Mesendoderm (in vitro differentiated cells): ENCODE results near the gene SLC19A2.

ENCODE experiments used
- DNase-seq: peaks from one replicate; pipeline ENCODE4 v3.0.0; 2013
- H2AK5ac ChIP-seq: 2 replicates; pipeline ENCODE4 v1.6.1; 2013; ENCODE audit warnings: low read length, inconsistent platforms
- H2BK120ac ChIP-seq: 2 replicates; pipeline ENCODE4 v1.6.1; 2013; ENCODE audit warnings: low read depth, mild to moderate bottlenecking, low read length, moderate library complexity, mixed read lengths
- H2BK15ac ChIP-seq: replicated peaks from 2 replicates; pipeline ENCODE4 v1.6.1; 2013; ENCODE audit warnings: low read depth, mild to moderate bottlenecking, moderate library complexity
- H2BK5ac ChIP-seq: 2 replicates; pipeline ENCODE4 v1.6.1; 2013; ENCODE audit warnings: low read length, inconsistent platforms
- H3K18ac ChIP-seq: 2 replicates; pipeline ENCODE4 v1.6.1; 2013; ENCODE audit warnings: mild to moderate bottlenecking, low read length, mixed read lengths
- H3K23ac ChIP-seq: one replicate; pipeline ENCODE4 v1.6.1; 2013; ENCODE audit warnings: low read length
- H3K27ac ChIP-seq: 2 replicates; pipeline ENCODE4 v1.5.1; 2013; ENCODE audit warnings: low read depth, mild to moderate bottlenecking, inconsistent platforms, low read length, moderate library complexity
- H3K27me3 ChIP-seq: 2 replicates; pipeline ENCODE4 v1.6.1; 2013; ENCODE audit warnings: low read length, control low read depth, mild to moderate bottlenecking, inconsistent platforms; ENCODE audit not compliant: insufficient read depth, poor library complexity
- H3K36me3 ChIP-seq: 2 replicates; pipeline ENCODE4 v1.6.1; 2013; ENCODE audit warnings: low read length, inconsistent platforms; ENCODE audit not compliant: control insufficient read depth, insufficient read depth
- H3K4ac ChIP-seq: one replicate; pipeline ENCODE4 v1.6.1; 2013; ENCODE audit warnings: low read depth, mild to moderate bottlenecking, low read length, moderate library complexity
- H3K4me1 ChIP-seq: 2 replicates; pipeline ENCODE4 v1.6.1; 2013; ENCODE audit warnings: low read depth, low read length, inconsistent platforms; ENCODE audit not compliant: control insufficient read depth
- H3K4me2 ChIP-seq: 2 replicates; pipeline ENCODE4 v1.6.1; 2013; ENCODE audit warnings: low read length
- H3K4me3 ChIP-seq: 2 replicates; pipeline ENCODE4 v1.5.1; 2013; ENCODE audit warnings: mild to moderate bottlenecking, low read length
- H3K56ac ChIP-seq: one replicate; pipeline ENCODE4 v1.6.1; 2013; ENCODE audit warnings: low read length
- H3K79me1 ChIP-seq: 2 replicates; pipeline ENCODE4 v1.6.1; 2013; ENCODE audit warnings: low read length, inconsistent platforms
- H3K79me2 ChIP-seq: 2 replicates; pipeline ENCODE4 v1.6.1; 2013; ENCODE audit warnings: mild to moderate bottlenecking, low read length; ENCODE audit not compliant: control insufficient read depth, insufficient read depth
- H3K9ac ChIP-seq: 2 replicates; pipeline ENCODE4 v1.6.1; 2013; ENCODE audit warnings: low read length, inconsistent platforms
- H4K5ac ChIP-seq: one replicate; pipeline ENCODE4 v1.6.1; 2013; ENCODE audit warnings: low read length
- H4K8ac ChIP-seq: one replicate; pipeline ENCODE4 v1.6.1; 2013; ENCODE audit warnings: low read depth, mild to moderate bottlenecking, control low read depth, low read length, moderate library complexity
- WGBS: extraction: QIAGEN DNeasy Blood & Tissue Kit; methylation state at CpG from one replicate; pipeline ENCODE4 v1.1.7; 2013; ENCODE audit warnings: low lambda C conversion rate, missing lambda C conversion rate; ENCODE audit not compliant: insufficient coverage; ENCODE audit errors: extremely low coverage; 5-methylcytosine and 5-hydroxymethylcytosine counted together

SLC19A2 gene

GRCh38 chr1:169523904-169524303 lies 38.2 kb upstream of the SLC19A2 start:
- Histone ChIP-seq H3K18ac (no peak overlapping the region), H3K23ac (no peak overlapping the region), H3K56ac (no peak overlapping the region), H2BK5ac (no peak overlapping the region), H3K36me3 (no peaks in the 10 kb centered on the region), H4K5ac (no peak overlapping the region), H3K79me1 (no peaks in the 10 kb centered on the region), H3K27ac (no peak overlapping the region), H3K27me3 (no peaks in the 10 kb centered on the region), H2BK120ac (no peak overlapping the region), H3K79me2 (no peaks in the 10 kb centered on the region), H3K9ac (no peak overlapping the region), H2BK15ac (no peak overlapping the region), H3K4ac (no peak overlapping the region), H3K4me3 (no peak overlapping the region), H4K8ac (no peak overlapping the region), H3K4me2 (no peak overlapping the region), H3K4me1 (peaks cover 9% of the 10 kb centered on the region), H2AK5ac (no peak overlapping the region)
- DNase-seq: no peak

DNA sequence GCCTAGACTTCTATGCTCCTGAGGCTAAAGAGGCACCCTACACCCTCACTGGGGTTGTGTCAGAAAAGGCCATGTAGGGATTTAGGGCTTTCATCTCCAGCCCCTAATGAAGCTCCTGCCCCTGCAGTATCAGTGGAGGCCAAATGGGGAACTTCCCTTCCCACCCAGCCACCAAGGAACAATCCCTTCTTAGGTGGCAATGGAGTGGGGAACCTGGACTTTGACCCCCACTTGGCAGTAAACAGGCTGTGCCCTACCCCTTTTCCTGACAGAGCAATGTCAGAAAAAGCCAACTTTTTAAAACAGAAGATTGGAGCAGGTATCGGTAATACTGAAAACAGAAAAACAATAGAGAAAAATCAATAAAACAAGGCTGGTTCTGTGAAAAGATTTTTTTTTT lies 35.5 kb upstream of the SLC19A2 start:
- Histone ChIP-seq H2AK5ac (no peak overlapping the region), H3K4me1 (no peaks in the 10 kb centered on the region), H3K36me3 (no peaks in the 10 kb centered on the region), H3K9ac (no peak overlapping the region), H3K4me2 (no peak overlapping the region), H2BK15ac (no peak overlapping the region), H4K8ac (no peak overlapping the region), H3K4me3 (no peak overlapping the region), H3K56ac (no peak overlapping the region), H3K18ac (no peak overlapping the region), H3K23ac (no peak overlapping the region), H2BK5ac (no peak overlapping the region), H3K27me3 (no peaks in the 10 kb centered on the region), H3K4ac (no peak overlapping the region), H4K5ac (no peak overlapping the region), H3K79me1 (no peaks in the 10 kb centered on the region), H3K27ac (no peak overlapping the region), H3K79me2 (no peaks in the 10 kb centered on the region), H2BK120ac (no peak overlapping the region)
- WGBS: no CpG with 5 or more reads among the region's 1 CpG
- no peak for DNase-seq

DNA sequence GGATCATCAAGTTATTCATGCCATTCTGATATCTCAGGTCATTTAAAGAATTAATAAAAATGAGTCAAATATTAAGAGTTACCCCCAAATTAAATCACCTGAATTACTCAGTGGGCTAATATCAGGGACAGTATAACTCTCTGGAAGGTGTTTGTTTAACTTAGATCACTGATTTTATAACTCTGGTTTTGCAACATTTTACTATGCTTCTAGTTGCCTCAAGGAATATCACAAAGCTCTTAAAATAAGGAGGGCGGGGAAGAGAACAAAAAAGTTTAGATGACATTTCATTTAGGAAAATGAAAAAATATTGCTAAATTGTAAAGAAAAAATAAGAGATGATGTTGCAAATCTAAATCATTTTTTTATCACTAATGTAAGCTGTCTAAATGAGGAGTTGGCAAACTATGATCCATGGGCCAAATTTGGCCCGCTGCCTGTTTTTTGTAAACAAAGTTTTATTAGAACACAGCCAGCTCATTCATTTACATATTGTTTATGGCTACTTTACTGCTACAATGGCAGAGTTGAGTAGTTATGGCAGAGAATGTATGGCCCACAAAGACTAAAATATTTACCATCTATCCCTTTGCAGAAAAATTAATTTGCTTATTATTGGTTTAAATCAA lies 31.9 kb upstream of the SLC19A2 start:
- Histone ChIP-seq H3K4ac (no peak overlapping the region), H3K9ac (no peak overlapping the region), H3K79me2 (no peaks in the 10 kb centered on the region), H3K56ac (no peak overlapping the region), H3K4me3 (no peak overlapping the region), H4K5ac (no peak overlapping the region), H3K4me2 (no peak overlapping the region), H3K18ac (no peak overlapping the region), H3K79me1 (no peaks in the 10 kb centered on the region), H3K4me1 (no peaks in the 10 kb centered on the region), H4K8ac (no peak overlapping the region), H3K36me3 (no peaks in the 10 kb centered on the region), H3K27me3 (no peaks in the 10 kb centered on the region), H2AK5ac (no peak overlapping the region), H3K23ac (no peak overlapping the region), H2BK15ac (no peak overlapping the region), H3K27ac (no peak overlapping the region), H2BK5ac (no peak overlapping the region), H2BK120ac (no peak overlapping the region)
- DNase-seq: no peak
- no CpG with 5 or more reads among the region's 2 CpGs for WGBS

DNA sequence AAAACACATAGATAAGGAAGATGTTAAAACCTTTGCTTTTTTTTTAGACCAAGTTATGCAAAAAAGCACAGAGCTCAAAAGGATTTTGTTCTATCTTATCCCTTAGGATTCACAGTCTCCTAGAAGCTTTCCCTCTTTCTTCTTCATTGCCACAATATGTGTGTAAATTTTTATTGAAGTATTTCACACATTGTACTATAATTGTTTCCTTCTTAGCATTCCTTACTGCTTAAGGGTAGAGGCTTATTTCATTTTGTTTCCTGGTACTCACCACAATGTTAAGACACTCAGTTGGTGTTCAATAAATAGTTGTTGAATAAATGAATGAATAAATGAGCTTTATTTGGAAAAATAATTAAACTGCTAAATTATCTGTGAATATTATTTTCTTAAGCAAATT lies 29.9 kb upstream of the SLC19A2 start:
- Histone ChIP-seq H3K27ac (no peak overlapping the region), H2BK120ac (no peak overlapping the region), H2BK15ac (no peak overlapping the region), H2AK5ac (no peak overlapping the region), H3K4me3 (no peak overlapping the region), H3K79me1 (no peaks in the 10 kb centered on the region), H3K4me1 (no peaks in the 10 kb centered on the region), H3K56ac (no peak overlapping the region), H3K79me2 (no peaks in the 10 kb centered on the region), H3K4me2 (no peak overlapping the region), H3K18ac (no peak overlapping the region), H3K23ac (no peak overlapping the region), H3K27me3 (no peaks in the 10 kb centered on the region), H2BK5ac (no peak overlapping the region), H4K5ac (no peak overlapping the region), H4K8ac (no peak overlapping the region), H3K9ac (no peak overlapping the region), H3K4ac (no peak overlapping the region), H3K36me3 (no peaks in the 10 kb centered on the region)
- DNase-seq: no peak

DNA sequence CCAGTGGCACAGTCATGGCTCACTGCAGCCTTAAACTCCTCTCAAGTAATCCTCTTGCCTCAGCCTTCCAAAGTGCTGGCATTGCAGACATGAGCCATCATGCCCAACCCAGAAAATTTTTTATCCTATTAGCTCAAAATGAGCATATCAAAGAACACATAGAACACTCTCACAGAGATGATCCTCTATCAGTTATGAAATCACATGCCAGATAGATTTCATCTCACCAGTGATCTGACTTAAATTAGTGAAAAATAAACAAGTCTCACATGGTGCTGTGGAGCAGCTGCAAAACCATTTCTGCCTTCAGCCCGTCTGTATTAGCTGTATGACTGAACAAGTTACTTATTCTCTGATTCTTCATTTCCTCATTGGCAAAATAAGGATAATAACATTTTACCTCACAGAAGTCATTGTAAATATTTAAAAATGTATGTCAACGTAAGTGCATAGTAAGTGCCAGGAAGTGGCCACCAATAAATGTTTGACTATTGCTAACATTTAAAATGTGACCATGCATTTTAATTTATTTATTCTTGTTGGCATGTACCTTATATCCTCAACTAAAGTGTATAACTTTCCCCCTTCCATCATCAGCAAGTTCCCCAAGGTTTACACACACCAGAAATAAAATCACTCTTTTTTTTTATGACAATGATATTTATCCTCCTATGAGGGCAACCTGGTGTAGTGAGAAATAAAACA lies 29.0 kb upstream of the SLC19A2 start:
- Histone ChIP-seq H3K79me2 (no peaks in the 10 kb centered on the region), H3K18ac (no peak overlapping the region), H4K8ac (no peak overlapping the region), H3K4me1 (no peaks in the 10 kb centered on the region), H4K5ac (no peak overlapping the region), H3K27me3 (no peaks in the 10 kb centered on the region), H3K4me3 (no peak overlapping the region), H2AK5ac (no peak overlapping the region), H3K27ac (no peak overlapping the region), H3K9ac (no peak overlapping the region), H3K23ac (no peak overlapping the region), H3K4ac (no peak overlapping the region), H3K4me2 (no peak overlapping the region), H2BK15ac (no peak overlapping the region), H3K56ac (no peak overlapping the region), H3K79me1 (no peaks in the 10 kb centered on the region), H3K36me3 (no peaks in the 10 kb centered on the region), H2BK5ac (no peak overlapping the region), H2BK120ac (no peak overlapping the region)
- no peak for DNase-seq
- no CpG with 5 or more reads among the region's 2 CpGs for WGBS

DNA sequence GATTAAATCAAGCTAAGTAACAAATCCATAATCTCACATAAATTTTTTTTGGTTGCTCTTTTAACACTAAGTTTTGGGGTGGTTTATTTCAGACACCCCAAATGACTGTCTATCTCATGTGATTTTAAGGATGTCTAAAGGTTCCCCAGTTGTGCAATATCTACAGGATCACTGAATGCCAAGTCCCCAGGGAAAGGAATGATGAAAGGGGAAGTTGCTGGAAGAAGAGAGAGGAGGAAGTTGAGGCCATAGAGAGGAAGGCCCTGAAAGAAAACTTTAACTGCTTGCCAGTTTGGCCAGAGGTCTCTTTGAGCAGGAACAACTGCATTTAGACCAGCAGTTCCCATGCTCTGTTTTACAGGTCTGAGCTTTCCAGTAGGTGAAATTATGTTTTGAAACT lies 27.5 kb upstream of the SLC19A2 start:
- no peaks in the 10 kb centered on the region for H3K79me2 ChIP-seq
- no peaks in the 10 kb centered on the region for H3K79me1 ChIP-seq
- no peaks in the 10 kb centered on the region for H3K4me1 ChIP-seq
- no peak overlapping the region for H3K4me3 ChIP-seq
- H2AK5ac ChIP-seq: no peak overlapping the region
- H3K27me3 ChIP-seq: no peaks in the 10 kb centered on the region
- H3K36me3 ChIP-seq: no peaks in the 10 kb centered on the region
- no peak overlapping the region for H3K23ac ChIP-seq
- H3K27ac ChIP-seq: no peak overlapping the region
- no peak overlapping the region for H3K9ac ChIP-seq
- H2BK15ac ChIP-seq: no peak overlapping the region
- H3K4ac ChIP-seq: no peak overlapping the region
- no peak for DNase-seq
- no peak overlapping the region for H3K4me2 ChIP-seq
- H3K18ac ChIP-seq: no peak overlapping the region
- H2BK120ac ChIP-seq: no peak overlapping the region
- H4K5ac ChIP-seq: no peak overlapping the region
- no peak overlapping the region for H4K8ac ChIP-seq
- no peak overlapping the region for H3K56ac ChIP-seq
- H2BK5ac ChIP-seq: no peak overlapping the region
